Bronchial epithelial cell (primary cell): Measurements from ENCODE around the gene KLK15. TPM values are rescaled to one million over a fixed set of nuclear protein-coding genes. Genes with fewer than 3 reads are reported as not detected.
"Not testable (repeated sequence)": the region's sequence is repeated elsewhere in the genome, so short reads cannot be mapped to it uniquely, and the experiment has no call there.

Experiments used
- DNase-seq: peaks from one replicate; pipeline ENCODE4 v3.0.0-alpha.2; 2010; ENCODE audit warnings: low read depth
- FAIRE-seq: peaks from 2 replicates; lab custom pipeline; 2011; peaks lifted over from hg19 to GRCh38; lab: Jason Lieb, UNC
- H3K27me3 ChIP-seq: 2 replicates; pipeline ENCODE4 v1.5.1; 2011; ENCODE audit warnings: low read length; ENCODE audit not compliant: control insufficient read depth, insufficient read depth
- H3K36me3 ChIP-seq: 2 replicates; pipeline ENCODE4 v1.5.1; 2011; ENCODE audit warnings: low read length; ENCODE audit not compliant: control insufficient read depth, insufficient read depth
- H3K4me3 ChIP-seq: 2 replicates; pipeline ENCODE4 v1.5.1; 2011; ENCODE audit warnings: mild to moderate bottlenecking, low read depth, low read length, control low read depth
- total RNA-seq: library from RNA; depleted of rRNA; stranded (reverse); fragments of >200 nt; gene quantifications from 2 replicates; pipeline ENCODE4 v1.2.1, GENCODE V29; 2014
- TF ChIP-seq, protein P1 (sequence below): IDR thresholded peaks from 2 replicates; pipeline ENCODE4 v1.5.1; 2011; ENCODE audit warnings: mild to moderate bottlenecking, moderate library complexity, low read length, control low read depth, inconsistent platforms; ENCODE audit not compliant: insufficient read depth, severe bottlenecking

KLK15 gene
- total RNA-seq, 1 donor from 2014 or later, result not detected

DNA sequence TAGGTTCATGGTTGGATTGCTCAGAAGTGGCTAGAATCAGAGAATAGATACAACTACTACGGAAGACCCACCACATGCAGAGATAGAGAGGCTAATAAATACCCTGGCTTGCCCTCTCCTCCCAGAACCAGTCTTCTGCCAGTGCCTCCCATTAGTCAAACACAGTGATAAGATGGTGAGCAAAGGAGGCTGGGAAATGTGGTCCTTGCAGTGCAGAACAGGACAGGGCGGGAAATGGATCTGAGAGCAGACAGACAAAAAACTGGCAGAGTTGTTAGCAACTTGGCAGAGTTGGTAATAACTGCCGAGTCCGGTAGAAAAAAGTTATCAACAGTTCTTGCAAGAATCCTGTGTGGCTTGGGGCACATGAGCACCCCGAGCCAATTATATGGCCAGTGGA lies 18.5 kb downstream of the KLK15 start:
- FAIRE-seq, result no peak
- no peak for DNase-seq
- TF ChIP-seq, protein P1, sequence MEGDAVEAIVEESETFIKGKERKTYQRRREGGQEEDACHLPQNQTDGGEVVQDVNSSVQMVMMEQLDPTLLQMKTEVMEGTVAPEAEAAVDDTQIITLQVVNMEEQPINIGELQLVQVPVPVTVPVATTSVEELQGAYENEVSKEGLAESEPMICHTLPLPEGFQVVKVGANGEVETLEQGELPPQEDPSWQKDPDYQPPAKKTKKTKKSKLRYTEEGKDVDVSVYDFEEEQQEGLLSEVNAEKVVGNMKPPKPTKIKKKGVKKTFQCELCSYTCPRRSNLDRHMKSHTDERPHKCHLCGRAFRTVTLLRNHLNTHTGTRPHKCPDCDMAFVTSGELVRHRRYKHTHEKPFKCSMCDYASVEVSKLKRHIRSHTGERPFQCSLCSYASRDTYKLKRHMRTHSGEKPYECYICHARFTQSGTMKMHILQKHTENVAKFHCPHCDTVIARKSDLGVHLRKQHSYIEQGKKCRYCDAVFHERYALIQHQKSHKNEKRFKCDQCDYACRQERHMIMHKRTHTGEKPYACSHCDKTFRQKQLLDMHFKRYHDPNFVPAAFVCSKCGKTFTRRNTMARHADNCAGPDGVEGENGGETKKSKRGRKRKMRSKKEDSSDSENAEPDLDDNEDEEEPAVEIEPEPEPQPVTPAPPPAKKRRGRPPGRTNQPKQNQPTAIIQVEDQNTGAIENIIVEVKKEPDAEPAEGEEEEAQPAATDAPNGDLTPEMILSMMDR, result no peak
- Histone ChIP-seq H3K4me3 (no peak overlapping the region), H3K27me3 (peaks cover 3% of the 10 kb centered on the region), H3K36me3 (no peaks in the 10 kb centered on the region)

DNA sequence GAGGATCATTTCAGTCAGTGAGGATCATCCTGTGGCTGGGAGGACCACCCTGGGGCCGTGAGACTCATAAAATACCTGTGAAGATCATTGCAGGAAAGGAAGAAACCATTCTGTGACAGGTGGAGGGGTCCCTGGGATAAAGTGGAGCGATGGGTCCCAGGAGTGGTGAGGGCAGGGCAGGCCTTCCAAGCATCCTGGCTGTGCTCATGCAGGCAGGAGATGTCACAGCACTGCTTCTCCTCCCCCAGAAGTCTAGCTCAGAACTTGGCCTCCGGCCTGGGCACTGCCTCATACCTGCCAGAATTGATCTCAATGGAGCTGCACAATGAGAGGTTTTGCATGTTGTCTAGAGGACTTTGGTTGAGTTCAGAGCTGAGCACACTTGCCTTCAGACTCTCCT lies 20.9 kb downstream of the KLK15 start:
- Histone ChIP-seq H3K36me3 (no peaks in the 10 kb centered on the region), H3K4me3 (no peak overlapping the region), H3K27me3 (no peaks in the 10 kb centered on the region)
- DNase-seq (no peak), FAIRE-seq (no peak)
- TF ChIP-seq, protein P1, result no peak

DNA sequence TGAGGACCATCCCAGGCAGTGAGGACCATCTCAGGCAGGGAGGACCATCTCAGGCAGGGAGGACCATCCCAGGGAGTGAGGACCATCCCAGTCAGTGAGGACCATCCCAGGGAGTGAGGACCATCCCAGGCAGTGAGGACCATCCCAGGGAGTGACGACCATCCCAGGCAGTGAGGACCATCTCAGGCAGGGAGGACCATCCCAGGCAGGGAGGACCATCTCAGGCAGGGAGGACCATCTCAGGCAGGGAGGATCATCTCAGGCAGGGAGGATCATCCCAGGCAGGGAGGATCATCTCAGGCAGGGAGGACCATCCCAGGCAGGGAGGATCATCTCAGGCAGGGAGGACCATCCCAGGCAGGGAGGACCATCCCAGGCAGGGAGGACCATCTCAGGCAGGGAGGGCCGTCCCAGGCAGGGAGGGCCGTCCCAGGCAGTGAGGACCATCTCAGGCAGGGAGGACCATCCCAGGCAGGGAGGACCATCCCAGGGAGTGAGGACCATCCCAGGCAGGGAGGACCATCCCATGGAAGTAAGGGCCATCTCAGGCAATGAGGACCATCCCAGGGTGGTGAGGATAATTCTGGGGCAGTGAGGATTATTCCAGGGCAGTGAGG lies 21.6 kb downstream of the KLK15 start:
- H3K27me3 ChIP-seq, DNase-seq, FAIRE-seq, H3K4me3 ChIP-seq, H3K36me3 ChIP-seq: not testable (repeated sequence)

DNA sequence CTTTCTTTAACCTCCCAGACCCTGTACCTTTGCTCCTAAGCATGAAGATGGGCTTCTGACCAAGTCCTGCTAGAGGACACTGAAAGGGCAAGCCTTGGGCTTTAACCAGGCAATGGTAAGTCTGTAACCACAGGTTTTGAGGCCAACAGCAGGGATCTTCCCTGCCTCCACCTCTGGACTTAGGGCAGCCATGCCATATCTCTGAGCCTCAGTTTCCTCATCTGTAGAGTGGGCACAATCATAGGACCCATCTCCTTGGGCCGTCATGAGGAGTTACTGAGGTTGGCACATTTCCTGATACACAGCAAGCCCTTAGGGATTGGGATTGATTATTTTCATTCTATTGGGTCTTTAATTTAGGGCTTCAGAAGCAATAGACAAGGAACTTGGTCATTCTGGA lies 24.5 kb downstream of the KLK15 start:
- Histone ChIP-seq H3K4me3 (no peak overlapping the region), H3K36me3 (no peaks in the 10 kb centered on the region), H3K27me3 (no peaks in the 10 kb centered on the region)
- FAIRE-seq (no peak), DNase-seq (no peak)
- TF ChIP-seq, protein P1, result no peak

DNA sequence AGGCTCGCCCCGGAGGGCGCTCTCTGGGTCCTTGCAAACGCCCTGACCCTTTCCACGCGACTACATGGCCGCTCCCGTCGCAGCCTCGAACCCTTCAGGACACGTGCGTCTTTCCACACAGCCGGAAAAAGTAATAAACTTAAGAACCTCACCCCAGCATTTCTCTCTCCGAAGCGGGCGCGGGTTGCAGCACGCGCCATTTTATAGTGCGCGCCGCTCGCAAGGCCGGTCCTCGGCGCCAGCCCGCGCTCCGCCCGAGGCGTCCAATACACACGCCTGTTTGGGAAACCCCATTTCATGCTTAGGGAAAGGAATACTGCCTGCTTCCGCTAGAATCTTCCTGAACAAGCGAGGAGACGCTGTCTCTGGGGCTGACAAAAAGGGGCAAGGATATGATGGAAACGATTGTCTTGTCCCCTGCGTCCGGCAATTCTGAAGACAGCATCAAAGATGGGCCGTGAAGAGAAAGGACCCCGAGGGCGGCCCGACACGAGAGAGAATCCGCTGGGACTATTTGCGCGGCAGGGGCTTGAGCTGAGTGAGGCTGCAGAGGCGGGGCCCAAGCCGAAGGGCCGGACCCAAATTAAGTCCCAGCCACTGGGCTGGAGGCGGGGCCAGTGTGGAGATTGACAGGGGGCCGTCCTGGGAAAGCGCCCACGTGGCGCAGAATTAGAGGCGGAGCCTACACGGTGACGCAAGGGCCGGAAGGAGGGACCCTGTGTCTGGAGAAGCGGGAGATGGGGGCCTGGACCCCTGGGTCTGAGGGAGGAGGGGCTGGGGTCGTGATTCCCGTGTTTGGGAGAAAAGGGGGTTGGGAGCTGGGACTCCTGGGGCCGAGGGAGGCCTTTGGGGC lies 28.7 kb downstream of the KLK15 start:
- DNase-seq, result peak; percentile 89
- H3K36me3 ChIP-seq, result peaks cover 15% of the 10 kb centered on the region
- H3K27me3 ChIP-seq, result no peaks in the 10 kb centered on the region
- FAIRE-seq, result no peak
- TF ChIP-seq, protein P1, result no peak
- H3K4me3 ChIP-seq, result peak overlapping the region; percentile 98

DNA sequence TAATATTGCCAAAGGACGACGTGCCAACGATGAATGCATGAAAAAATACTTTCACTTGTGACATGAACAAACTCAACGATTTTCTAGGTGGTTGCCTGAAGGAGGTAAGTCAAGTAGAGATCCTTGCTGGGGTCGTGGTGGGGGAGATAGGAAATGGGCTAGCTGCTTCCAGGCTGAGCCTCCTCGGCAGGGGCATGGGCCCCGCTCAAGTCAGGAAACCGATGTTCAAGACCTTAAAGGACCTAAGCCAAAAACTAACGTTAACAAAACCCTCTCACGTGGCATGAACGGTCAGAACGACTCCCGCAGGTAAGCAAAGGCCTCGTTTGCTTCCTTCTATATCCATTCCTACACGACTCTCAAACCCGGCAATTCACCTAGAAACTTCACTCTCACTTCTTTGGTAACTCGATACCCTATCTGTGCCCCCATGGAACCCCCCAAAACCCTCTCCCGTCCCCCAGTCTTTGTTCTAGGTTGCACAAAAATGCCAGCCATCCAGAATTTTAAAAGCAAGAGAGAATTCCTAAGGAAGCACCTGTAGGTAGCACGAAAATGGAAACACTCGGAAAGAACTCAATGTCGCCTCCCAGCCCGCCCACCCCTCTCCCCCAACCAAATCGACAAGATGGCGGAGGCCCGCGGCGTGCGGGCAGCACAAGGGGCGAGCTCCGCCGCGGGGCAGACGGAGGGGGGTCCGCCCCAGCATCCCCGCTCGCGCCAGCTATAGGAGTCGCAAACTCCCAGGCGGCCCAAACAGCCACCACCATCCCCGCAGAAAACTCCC lies 29.5 kb downstream of the KLK15 start:
- Histone ChIP-seq H3K4me3 (peak overlapping the region; percentile 98), H3K27me3 (no peaks in the 10 kb centered on the region), H3K36me3 (peaks cover 22% of the 10 kb centered on the region)
- TF ChIP-seq, protein P1, result no peak
- FAIRE-seq (no peak), DNase-seq (no peak)
